ENCODE results near the gene CBL.
"Not testable (repeated sequence)": the region's sequence is repeated elsewhere in the genome, so short reads cannot be mapped to it uniquely, and the experiment has no call there.

Gene CBL

DNA sequence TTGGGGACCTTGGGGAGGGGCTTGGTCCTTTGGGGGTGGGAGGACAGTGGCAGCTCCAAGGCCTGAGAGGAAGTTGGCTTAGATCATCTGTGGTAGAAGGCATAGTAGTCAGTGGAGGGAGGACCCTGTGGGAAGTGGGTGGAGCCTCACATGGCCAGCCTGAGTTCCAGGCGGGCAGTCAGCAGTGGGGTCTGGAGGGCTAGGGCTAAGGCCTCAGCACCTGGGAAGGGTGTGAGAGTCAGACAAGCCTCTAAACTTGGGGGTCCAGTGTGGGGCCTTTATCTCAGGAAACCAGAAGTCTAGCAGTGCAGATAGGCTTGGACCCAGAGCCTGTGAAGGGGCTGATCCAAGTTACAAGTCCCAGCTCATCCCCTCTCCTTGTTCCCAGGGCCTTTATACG lies 33.6 kb upstream of the CBL start:
- Histone ChIP-seq H3K4me1 (ENCODE audit: control insufficient read depth, insufficient read depth, low read length) (peaks cover 5% of the 10 kb centered on the region), H3K9me3 (ENCODE audit: control insufficient read depth, insufficient read depth, low read length) (no peaks in the 10 kb centered on the region), H3K36me3 (ENCODE audit: control insufficient read depth, insufficient read depth, low read length) (peaks cover 11% of the 10 kb centered on the region), H3K9ac (ENCODE audit: low read depth, low read length) (no peak overlapping the region), H3K27me3 (ENCODE audit: control insufficient read depth, insufficient read depth, low read length) (no peaks in the 10 kb centered on the region), H3K4me3 (ENCODE audit: low read depth, low read length) (no peak overlapping the region)

DNA sequence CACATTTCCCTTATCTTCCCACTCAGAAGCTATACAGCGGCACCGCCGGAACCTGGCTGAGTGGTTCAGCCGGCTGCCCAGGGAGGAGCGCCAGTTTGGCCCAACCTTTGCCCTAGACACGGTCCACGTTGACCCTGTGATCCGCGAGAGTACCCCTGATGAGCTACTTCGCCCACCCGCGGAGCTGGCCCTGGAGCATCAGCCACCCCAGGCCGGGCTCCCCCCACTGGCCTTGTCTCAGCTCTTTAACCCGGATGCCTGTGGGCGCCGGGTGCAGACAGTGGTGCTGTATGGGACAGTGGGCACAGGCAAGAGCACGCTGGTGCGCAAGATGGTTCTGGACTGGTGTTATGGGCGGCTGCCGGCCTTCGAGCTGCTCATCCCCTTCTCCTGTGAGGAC lies 32.7 kb upstream of the CBL start:
- Histone ChIP-seq H3K9me3 (ENCODE audit: control insufficient read depth, insufficient read depth, low read length) (no peaks in the 10 kb centered on the region), H3K4me3 (ENCODE audit: low read depth, low read length) (no peak overlapping the region), H3K9ac (ENCODE audit: low read depth, low read length) (no peak overlapping the region), H3K4me1 (ENCODE audit: control insufficient read depth, insufficient read depth, low read length) (no peaks in the 10 kb centered on the region), H3K27me3 (ENCODE audit: control insufficient read depth, insufficient read depth, low read length) (no peaks in the 10 kb centered on the region), H3K36me3 (ENCODE audit: control insufficient read depth, insufficient read depth, low read length) (peaks cover 13% of the 10 kb centered on the region)

DNA sequence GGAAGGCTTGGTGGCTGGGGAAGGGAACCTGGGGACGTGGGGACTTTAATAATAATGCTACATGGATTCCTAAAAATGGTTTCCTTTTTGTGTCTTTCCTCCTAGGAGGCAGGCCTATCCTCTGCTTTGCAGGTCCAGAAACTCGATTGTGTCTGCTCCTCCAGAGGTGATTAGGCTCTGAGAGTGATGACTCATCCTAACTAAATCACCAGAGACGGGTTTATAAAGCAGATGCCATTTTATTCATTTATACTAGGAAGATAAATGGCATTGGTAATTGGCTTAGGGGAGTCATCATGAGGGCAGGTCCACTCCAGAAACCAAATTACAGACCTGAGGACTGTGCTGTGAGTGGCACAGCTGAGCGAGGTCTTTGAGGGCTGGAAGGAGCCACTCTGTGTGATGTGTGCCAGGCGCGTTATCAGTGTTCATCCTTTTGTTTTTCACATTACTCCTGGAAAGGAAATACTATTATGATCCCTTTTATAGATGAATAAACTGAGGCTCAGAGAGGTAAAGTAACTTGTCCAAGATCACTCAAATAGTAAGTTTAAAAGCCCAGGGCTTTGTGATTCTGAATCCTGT lies 30.6 kb upstream of the CBL start:
- Histone ChIP-seq H3K36me3 (ENCODE audit: control insufficient read depth, insufficient read depth, low read length) (peaks cover 13% of the 10 kb centered on the region), H3K27me3 (ENCODE audit: control insufficient read depth, insufficient read depth, low read length) (no peaks in the 10 kb centered on the region), H3K4me3 (ENCODE audit: low read depth, low read length) (no peak overlapping the region), H3K4me1 (ENCODE audit: control insufficient read depth, insufficient read depth, low read length) (no peaks in the 10 kb centered on the region), H3K9ac (ENCODE audit: low read depth, low read length) (no peak overlapping the region), H3K9me3 (ENCODE audit: control insufficient read depth, insufficient read depth, low read length) (no peaks in the 10 kb centered on the region)

DNA sequence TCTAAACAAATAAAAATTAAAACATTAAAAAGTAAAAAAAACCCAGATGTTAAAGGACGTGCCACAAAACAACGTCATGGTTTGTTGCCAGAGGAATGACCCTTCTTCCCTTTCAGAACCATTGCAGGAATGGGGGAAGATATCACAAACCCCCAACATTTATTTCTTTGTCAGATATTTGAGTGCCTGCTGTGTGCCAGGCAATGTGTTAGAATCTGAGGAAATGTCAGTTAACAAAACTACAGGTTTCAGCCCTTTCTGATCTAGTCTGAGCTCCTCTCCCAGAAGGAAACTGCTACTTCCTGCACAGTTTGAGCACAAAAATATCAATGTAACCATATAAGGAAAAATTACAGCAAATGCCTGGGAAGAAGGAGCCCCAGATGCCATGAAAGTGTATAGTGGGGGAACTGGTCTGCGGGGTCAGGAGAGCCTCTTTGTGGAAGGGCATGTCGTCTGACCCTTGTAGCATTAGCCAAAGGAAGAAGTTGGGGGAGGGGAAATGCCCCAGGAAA lies 27.9 kb upstream of the CBL start:
- H3K27me3 ChIP-seq (ENCODE audit: control insufficient read depth, insufficient read depth, low read length) = no peaks in the 10 kb centered on the region
- no peak overlapping the region for H3K4me3 ChIP-seq (ENCODE audit: low read depth, low read length)
- no peaks in the 10 kb centered on the region for H3K9me3 ChIP-seq (ENCODE audit: control insufficient read depth, insufficient read depth, low read length)
- H3K4me1 ChIP-seq (ENCODE audit: control insufficient read depth, insufficient read depth, low read length) = no peaks in the 10 kb centered on the region
- peaks cover 13% of the 10 kb centered on the region for H3K36me3 ChIP-seq (ENCODE audit: control insufficient read depth, insufficient read depth, low read length)
- H3K9ac ChIP-seq (ENCODE audit: low read depth, low read length) = no peak overlapping the region

DNA sequence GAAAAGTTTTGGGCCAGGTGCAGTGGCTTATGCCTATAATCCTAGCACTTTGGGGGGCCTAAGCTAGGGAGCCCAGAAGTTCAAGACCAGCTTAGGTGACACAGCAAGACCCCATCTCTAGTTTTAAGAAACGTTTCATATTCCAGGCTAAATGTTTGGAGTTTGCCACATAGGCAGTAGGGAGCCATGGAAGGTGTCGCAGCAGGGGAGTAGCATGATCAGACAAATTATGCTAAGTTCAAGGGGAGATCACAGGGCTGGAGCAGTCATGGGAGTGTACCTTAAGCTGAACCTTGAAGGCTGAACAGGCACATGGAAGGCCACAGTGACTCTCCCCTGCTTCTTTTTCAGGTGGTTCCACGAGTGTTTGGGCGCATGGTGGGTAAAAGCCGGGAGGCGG lies 26.8 kb upstream of the CBL start:
- H3K9me3 ChIP-seq (ENCODE audit: control insufficient read depth, insufficient read depth, low read length) = no peaks in the 10 kb centered on the region
- H3K4me3 ChIP-seq (ENCODE audit: low read depth, low read length) = no peak overlapping the region
- no peaks in the 10 kb centered on the region for H3K4me1 ChIP-seq (ENCODE audit: control insufficient read depth, insufficient read depth, low read length)
- H3K36me3 ChIP-seq (ENCODE audit: control insufficient read depth, insufficient read depth, low read length) = peaks cover 6% of the 10 kb centered on the region
- no peaks in the 10 kb centered on the region for H3K27me3 ChIP-seq (ENCODE audit: control insufficient read depth, insufficient read depth, low read length)
- no peak overlapping the region for H3K9ac ChIP-seq (ENCODE audit: low read depth, low read length)

DNA sequence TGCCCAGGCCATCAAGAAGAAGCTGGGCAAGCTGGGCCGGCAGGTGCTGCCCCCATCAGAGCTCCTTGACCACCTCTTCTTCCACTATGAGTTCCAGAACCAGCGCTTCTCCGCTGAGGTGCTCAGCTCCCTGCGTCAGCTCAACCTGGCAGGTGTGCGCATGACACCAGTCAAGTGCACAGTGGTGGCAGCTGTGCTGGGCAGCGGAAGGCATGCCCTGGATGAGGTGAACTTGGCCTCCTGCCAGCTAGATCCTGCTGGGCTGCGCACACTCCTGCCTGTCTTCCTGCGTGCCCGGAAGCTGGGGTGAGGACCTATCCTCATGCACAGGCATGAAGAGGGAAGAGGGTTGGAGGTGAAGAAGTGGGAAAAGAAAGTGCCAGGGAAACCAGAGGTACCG lies 26.2 kb upstream of the CBL start:
- Histone ChIP-seq H3K4me3 (ENCODE audit: low read depth, low read length) (no peak overlapping the region), H3K9me3 (ENCODE audit: control insufficient read depth, insufficient read depth, low read length) (no peaks in the 10 kb centered on the region), H3K27me3 (ENCODE audit: control insufficient read depth, insufficient read depth, low read length) (no peaks in the 10 kb centered on the region), H3K4me1 (ENCODE audit: control insufficient read depth, insufficient read depth, low read length) (no peaks in the 10 kb centered on the region), H3K36me3 (ENCODE audit: control insufficient read depth, insufficient read depth, low read length) (peaks cover 5% of the 10 kb centered on the region), H3K9ac (ENCODE audit: low read depth, low read length) (no peak overlapping the region)

DNA sequence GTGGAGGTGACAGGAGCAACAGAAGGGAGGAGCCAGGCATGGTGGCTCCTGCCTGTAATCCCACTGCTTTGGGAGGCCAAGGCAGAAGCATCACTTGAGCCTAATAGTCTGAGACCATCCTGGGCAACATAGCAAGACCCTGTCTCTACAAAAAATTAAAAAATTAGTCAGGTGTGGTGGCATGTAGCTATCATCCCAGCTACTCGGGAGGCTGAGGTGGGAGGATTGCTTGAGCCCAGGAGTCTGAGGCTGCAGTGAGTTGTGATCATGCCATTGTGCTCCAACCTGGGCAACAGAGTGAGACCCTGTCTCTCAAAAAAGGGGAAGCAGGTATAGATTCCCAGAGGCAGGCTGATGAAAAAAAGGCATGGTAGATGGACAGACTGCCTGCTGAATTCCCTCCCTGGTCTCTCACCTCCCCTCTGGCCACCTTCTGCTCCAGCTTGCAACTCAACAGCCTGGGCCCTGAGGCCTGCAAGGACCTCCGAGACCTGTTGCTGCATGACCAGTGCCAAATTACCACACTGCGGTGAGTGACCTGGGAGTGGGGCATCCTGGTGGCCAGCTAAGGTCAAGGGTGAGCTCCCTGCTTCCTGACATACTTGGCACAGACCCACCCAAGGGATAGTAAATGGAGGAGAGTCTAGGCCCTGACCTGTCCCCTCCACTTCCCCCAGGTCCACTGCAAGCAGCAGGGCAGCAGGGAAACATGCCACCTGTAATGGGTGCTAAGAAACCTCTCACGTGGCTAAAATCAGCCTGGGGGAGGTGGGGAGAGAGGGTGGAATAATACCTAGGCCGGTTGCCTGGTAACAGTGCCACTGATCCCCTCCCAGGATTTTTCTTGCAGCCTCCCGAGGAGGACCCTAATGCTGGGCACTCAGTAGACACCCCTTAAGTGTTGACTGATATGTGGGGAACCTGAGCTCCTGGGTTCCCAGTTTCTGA lies 25.1 kb upstream of the CBL start:
- no peaks in the 10 kb centered on the region for H3K4me1 ChIP-seq (ENCODE audit: control insufficient read depth, insufficient read depth, low read length)
- no peak overlapping the region for H3K9ac ChIP-seq (ENCODE audit: low read depth, low read length)
- H3K36me3 ChIP-seq (ENCODE audit: control insufficient read depth, insufficient read depth, low read length) = peaks cover 2% of the 10 kb centered on the region
- no peaks in the 10 kb centered on the region for H3K9me3 ChIP-seq (ENCODE audit: control insufficient read depth, insufficient read depth, low read length)
- no peak overlapping the region for H3K4me3 ChIP-seq (ENCODE audit: low read depth, low read length)
- H3K27me3 ChIP-seq (ENCODE audit: control insufficient read depth, insufficient read depth, low read length) = no peaks in the 10 kb centered on the region

DNA sequence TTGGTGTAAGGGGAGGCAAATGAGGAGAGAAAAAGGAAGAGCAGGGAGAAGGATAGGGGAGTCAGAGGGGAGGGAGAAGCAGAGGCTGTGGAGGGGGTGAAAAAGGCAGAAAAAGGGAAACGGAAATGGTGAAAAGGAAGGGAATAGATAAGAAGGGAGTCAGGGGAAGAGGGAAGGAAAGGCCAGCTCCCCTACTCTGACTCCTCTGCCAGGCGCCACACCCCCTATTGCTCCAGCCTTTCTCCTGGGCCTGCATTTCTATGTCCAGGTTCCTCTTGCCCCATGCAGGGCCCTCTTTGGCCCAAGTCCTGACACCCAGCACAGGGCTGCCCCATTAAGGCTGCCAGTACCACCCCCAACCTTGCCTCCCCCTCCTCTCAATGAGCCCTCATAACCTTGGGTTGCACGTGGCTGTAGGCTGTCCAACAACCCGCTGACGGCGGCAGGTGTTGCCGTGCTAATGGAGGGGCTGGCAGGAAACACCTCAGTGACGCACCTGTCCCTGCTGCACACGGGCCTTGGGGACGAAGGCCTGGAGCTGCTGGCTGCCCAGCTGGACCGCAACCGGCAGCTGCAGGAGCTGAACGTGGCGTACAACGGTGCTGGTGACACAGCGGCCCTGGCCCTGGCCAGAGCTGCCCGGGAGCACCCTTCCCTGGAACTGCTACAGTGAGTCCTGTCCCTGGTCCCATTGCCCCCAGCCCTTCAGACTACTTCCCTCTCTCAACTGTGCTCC lies 24.3 kb upstream of the CBL start:
- Histone ChIP-seq H3K9me3 (ENCODE audit: control insufficient read depth, insufficient read depth, low read length) (no peaks in the 10 kb centered on the region), H3K4me1 (ENCODE audit: control insufficient read depth, insufficient read depth, low read length) (no peaks in the 10 kb centered on the region), H3K9ac (ENCODE audit: low read depth, low read length) (no peak overlapping the region), H3K27me3 (ENCODE audit: control insufficient read depth, insufficient read depth, low read length) (no peaks in the 10 kb centered on the region), H3K4me3 (ENCODE audit: low read depth, low read length) (no peak overlapping the region), H3K36me3 (ENCODE audit: control insufficient read depth, insufficient read depth, low read length) (peaks cover 2% of the 10 kb centered on the region)

DNA sequence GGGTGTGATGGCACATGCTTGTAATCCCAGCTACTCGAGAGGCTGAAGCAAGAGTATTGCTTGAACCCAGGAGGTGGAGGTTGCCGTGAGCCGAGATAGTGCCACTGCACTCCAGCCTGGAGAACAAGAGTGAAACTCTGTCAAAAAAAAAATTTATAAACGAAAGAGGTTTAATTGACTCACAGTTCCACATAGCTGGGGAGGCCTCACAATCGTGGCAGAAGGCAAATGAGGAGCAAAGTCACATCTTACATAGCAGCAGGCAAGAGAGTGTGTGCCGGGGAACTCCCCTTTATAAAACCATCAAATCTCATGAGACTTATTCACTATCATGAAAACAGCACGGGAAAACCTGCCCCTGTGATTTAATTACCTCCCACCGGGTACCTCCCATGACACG lies 21.7 kb upstream of the CBL start:
- not testable (repeated sequence) for H3K4me1 ChIP-seq (ENCODE audit: control insufficient read depth, insufficient read depth, low read length); H3K36me3 ChIP-seq (ENCODE audit: control insufficient read depth, insufficient read depth, low read length); H3K9ac ChIP-seq (ENCODE audit: low read depth, low read length); H3K27me3 ChIP-seq (ENCODE audit: control insufficient read depth, insufficient read depth, low read length); H3K9me3 ChIP-seq (ENCODE audit: control insufficient read depth, insufficient read depth, low read length); H3K4me3 ChIP-seq (ENCODE audit: low read depth, low read length)

DNA sequence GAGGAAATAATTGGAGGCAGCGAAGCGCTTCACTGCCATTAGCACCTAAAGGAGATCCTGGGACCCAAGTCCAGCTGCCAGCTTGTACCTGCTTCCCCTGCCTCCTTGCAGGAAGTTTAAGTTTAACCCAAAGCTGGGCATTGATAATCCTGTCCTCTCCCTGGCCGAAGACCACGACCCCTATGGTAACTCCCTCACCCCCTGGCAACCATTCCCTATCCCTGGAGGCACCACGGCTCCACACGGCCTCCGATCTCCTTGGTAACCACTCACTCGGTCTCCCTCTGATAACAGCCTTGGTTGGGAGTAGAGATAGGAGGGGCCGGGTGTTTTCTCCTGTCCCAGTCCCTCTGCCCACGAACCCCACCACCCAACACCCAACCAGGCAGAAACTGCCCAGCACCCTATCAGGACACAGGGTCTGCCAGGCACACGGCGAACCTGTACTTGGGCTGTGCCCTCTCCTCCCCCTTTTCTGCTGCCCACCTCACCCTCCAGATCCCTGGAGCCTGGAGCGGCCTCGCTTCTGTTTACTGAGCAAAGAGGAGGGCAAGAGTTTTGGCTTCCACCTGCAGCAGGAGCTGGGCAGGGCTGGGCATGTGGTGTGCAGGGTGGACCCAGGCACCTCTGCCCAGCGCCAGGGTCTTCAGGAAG lies 20.0 kb upstream of the CBL start:
- no peaks in the 10 kb centered on the region for H3K9me3 ChIP-seq (ENCODE audit: control insufficient read depth, insufficient read depth, low read length)
- H3K4me3 ChIP-seq (ENCODE audit: low read depth, low read length) = no peak overlapping the region
- no peak overlapping the region for H3K9ac ChIP-seq (ENCODE audit: low read depth, low read length)
- H3K4me1 ChIP-seq (ENCODE audit: control insufficient read depth, insufficient read depth, low read length) = no peaks in the 10 kb centered on the region
- H3K27me3 ChIP-seq (ENCODE audit: control insufficient read depth, insufficient read depth, low read length) = no peaks in the 10 kb centered on the region
- H3K36me3 ChIP-seq (ENCODE audit: control insufficient read depth, insufficient read depth, low read length) = no peaks in the 10 kb centered on the region

DNA sequence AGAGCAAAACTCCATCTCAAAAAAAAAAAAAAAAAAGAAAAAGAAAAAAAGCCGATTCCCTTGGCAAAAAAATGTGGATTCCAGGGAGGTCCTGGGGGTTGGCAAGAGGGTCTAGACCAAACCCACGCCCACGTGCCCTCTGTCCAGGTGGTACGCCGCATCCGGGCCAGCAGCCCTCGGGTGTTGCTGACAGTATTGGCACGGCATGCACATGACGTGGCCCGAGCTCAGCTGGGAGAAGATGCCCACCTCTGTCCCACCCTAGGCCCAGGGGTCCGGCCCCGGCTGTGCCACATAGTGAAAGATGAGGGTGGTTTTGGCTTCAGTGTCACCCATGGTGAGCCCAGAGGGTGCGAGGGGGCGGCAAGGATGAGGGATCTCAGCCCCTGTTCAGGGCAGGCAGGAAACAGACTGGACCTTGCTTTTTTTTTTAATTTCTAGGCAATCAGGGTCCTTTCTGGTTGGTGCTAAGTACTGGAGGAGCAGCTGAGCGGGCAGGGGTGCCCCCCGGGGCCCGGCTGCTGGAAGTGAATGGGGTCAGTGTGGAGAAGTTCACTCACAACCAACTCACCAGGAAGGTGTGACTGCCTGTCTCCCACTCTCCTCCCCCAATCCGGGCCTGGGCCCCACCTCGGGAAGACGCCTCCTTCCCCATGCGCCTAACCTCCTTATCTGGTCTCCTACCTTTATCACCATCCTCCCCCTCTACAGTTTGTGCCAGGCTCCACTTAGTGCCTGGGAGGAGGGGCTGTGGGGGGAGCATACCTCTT lies 18.8 kb upstream of the CBL start:
- no peaks in the 10 kb centered on the region for H3K4me1 ChIP-seq (ENCODE audit: control insufficient read depth, insufficient read depth, low read length)
- no peak overlapping the region for H3K9ac ChIP-seq (ENCODE audit: low read depth, low read length)
- no peak overlapping the region for H3K4me3 ChIP-seq (ENCODE audit: low read depth, low read length)
- no peaks in the 10 kb centered on the region for H3K36me3 ChIP-seq (ENCODE audit: control insufficient read depth, insufficient read depth, low read length)
- no peaks in the 10 kb centered on the region for H3K27me3 ChIP-seq (ENCODE audit: control insufficient read depth, insufficient read depth, low read length)
- no peaks in the 10 kb centered on the region for H3K9me3 ChIP-seq (ENCODE audit: control insufficient read depth, insufficient read depth, low read length)
